Measurements from ENCODE around the gene RHOT2. TPM values are rescaled to one million over a fixed set of nuclear protein-coding genes. Genes with fewer than 3 reads are reported as not detected.

Gene RHOT2
- 190 to 207 TPM (median 194 TPM) in 3 replicates for total RNA-seq

DNA sequence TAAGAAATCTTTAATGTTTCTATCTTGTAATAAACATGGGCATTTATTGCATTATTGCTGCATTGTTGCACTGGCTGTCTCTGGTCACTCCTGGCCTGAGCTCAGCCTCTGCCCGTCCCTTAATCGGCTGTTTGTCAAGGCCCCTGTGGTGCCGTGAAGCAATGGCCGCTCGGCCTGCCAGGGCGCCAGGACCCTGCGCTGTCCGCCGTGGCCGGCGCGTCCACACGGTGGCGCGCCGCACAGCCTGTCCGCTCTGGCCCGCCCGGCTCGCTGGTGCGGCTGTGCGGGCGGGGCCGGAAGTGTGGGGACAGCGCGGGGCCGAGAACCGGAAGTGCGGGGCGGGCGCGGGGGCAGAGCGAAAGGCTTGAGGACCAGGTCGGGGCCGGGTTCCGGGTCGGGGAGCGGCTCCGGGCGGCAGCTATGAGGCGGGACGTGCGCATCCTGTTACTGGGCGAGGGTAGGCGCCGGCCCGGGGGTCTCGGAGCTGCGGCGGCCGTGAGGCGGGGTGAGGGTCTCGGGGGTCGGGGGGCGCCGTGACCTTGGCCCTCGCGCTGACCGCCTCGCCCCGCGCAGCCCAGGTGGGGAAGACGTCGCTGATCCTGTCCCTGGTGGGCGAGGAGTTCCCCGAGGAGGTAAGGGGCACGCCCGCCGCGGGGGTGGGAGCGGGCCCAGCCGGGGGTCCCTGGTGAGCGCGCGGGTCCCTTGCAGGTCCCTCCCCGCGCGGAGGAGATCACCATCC is at the start of gene RHOT2:
TSS of gene RHOT2 (plus strand) at position 353 of the 739 bp plus-strand sequence. CDS start at position 421, 68 bp downstream.
- Mint-ChIP-seq H3K27me3 (ENCODE audit: low read depth) (no peaks in the 10 kb centered on the region), H3K4me1 (peaks cover 5% of the 10 kb centered on the region), H3K27ac (peak within 1 kb of the TSS; percentile 61), H3K36me3 (peaks cover 2% of the 10 kb centered on the region), H3K9me3 (no peaks in the 10 kb centered on the region), H3K4me3 (peak within 1 kb of the TSS; percentile 74)
- DNase-seq (ENCODE audit: low spot score in 2 of 2, unreplicated experiment in 2 of 2): peak; percentile 91 to 92
- TF ChIP-seq, protein P1, sequence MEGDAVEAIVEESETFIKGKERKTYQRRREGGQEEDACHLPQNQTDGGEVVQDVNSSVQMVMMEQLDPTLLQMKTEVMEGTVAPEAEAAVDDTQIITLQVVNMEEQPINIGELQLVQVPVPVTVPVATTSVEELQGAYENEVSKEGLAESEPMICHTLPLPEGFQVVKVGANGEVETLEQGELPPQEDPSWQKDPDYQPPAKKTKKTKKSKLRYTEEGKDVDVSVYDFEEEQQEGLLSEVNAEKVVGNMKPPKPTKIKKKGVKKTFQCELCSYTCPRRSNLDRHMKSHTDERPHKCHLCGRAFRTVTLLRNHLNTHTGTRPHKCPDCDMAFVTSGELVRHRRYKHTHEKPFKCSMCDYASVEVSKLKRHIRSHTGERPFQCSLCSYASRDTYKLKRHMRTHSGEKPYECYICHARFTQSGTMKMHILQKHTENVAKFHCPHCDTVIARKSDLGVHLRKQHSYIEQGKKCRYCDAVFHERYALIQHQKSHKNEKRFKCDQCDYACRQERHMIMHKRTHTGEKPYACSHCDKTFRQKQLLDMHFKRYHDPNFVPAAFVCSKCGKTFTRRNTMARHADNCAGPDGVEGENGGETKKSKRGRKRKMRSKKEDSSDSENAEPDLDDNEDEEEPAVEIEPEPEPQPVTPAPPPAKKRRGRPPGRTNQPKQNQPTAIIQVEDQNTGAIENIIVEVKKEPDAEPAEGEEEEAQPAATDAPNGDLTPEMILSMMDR (IDR thresholded peaks at IDR 0.05; ENCODE audit: unreplicated experiment): peak; percentile 58

DNA sequence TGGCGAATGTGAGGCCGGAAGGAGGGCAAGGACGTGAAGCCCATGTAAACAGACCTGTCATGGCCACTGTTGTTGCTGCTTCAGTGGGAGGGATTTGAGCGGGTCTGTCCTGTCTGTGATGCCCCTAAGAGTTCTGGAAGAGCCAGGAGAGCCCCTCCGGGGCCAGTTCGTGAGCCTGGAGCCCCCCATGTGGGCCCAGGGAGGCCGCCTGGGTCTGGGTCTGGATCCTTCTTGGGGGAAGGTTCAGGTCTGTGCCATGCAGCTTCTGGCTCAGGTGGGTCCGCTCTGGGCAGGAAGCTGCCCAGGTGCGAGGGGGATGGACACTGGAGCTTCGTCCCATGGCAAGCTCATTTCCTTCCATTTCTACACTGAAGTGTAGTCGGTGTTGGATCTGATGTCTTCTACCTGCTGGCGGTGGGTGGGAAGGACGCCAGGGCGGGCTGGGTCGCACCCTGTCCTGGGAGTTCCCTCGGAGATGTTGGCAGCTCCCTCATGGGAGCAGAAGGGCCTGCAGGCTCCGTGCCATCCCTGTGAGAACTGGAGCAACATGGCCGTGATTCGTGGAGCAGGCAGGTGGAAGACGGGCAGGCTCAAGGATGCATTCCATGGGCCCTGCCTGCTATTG is 48.3 kb upstream of the RHOT2 start:
- peaks cover 10% of the 10 kb centered on the region for H3K4me1 Mint-ChIP-seq
- no peaks in the 10 kb centered on the region for H3K27me3 Mint-ChIP-seq (ENCODE audit: low read depth)
- no peaks in the 10 kb centered on the region for H3K9me3 Mint-ChIP-seq
- DNase-seq (ENCODE audit: low spot score in 2 of 2, unreplicated experiment in 2 of 2): no peak
- H3K4me3 Mint-ChIP-seq: no peak overlapping the region
- TF ChIP-seq, protein P1 (IDR thresholded peaks at IDR 0.05; ENCODE audit: unreplicated experiment): no peak
- peaks cover 5% of the 10 kb centered on the region for H3K36me3 Mint-ChIP-seq
- no peak overlapping the region for H3K27ac Mint-ChIP-seq

DNA sequence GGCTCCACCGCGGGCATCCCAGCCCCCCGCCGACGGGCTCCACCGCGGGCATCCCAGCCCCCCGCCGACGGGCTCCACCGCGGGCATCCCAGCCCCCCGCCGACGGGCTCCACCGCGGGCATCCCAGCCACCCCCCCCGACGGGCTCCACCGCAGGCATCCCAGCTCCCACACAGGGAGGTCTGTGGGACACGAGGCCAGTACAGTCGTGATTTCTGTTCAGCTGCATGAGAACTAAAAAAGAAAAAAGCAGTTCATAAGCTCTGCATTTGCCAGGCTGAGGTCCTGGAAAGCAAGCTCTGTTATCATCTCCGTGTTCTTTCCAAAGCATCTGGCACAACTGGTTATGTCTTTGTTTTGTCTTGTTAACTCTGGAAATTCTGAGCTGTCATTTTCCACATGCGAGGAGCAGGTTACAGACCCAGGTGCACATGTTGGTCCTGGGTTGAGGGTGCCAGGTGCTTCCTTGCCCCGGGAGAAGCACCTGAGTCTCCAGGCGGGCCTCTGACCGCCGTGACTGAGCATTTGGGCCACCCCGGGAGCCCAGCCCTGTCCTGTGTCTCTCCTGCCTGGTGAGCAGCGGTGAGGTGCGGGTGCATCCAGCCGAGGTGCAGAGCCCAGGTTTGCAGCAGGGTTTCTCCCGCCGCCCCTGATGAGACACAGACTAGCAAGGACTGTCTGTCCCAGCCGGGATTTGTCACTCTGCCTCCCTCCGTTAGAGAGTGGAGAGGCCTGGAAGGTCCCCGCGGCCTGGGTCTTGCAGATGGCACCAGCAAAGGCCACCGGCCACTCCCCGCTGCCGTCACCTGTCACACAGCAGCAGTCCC is 47.0 kb upstream of the RHOT2 start:
- H3K27ac Mint-ChIP-seq: no peak overlapping the region
- DNase-seq (ENCODE audit: low spot score in 2 of 2, unreplicated experiment in 2 of 2): no peak
- H3K36me3 Mint-ChIP-seq: no peaks in the 10 kb centered on the region
- H3K4me1 Mint-ChIP-seq: peaks cover 10% of the 10 kb centered on the region
- H3K9me3 Mint-ChIP-seq: no peaks in the 10 kb centered on the region
- TF ChIP-seq, protein P1 (IDR thresholded peaks at IDR 0.05; ENCODE audit: unreplicated experiment): no peak
- no peaks in the 10 kb centered on the region for H3K27me3 Mint-ChIP-seq (ENCODE audit: low read depth)
- no peak overlapping the region for H3K4me3 Mint-ChIP-seq

DNA sequence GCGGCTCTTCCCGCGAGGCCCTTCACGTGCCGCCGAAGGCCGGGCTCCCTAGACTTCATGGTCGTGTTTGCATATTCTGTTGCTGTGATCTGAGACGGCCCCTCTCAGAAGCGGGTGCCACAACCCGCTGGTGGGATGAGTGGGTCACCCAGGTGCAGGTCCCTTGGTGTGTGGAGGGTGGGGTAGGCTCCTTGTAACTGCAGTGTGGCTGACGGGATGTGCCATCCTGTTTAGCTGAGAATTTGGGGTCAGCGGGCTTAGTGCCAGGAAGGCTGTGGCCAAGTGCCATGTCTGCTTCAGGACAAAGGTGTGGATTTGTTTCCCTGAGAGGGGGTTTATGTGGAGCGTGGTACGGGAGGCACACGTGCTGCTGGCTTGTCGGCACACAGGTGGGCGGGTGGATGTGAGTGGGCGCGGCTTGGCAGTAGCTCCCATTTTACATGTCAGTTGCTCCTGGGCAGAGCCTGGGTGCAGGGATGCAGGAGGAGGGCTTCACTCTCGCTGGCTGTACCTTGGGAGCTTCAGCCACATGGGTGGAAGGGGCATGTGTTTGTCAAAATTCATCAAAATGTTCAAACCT is 46.3 kb upstream of the RHOT2 start:
- TF ChIP-seq, protein P1 (IDR thresholded peaks at IDR 0.05; ENCODE audit: unreplicated experiment): no peak

DNA sequence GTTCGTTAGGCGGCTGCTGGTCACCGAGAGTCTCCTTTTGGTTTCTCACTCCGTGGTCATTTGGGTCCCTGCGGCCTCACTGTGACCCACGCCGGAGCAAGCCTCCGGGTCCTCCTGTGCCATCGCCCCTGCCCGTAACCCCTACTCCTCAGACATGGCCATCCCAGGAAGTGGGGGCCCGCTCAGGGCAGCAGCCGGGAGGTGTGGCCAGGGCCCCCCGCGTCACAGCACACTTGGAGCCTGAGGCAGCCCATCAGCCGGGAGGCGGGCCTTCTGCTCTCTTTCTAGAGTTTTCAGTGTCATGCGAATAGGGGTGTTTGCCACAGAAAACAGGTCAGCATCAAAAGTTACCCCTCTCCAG is 45.0 kb upstream of the RHOT2 start:
- TF ChIP-seq, protein P1 (IDR thresholded peaks at IDR 0.05; ENCODE audit: unreplicated experiment): no peak
- Mint-ChIP-seq H3K27me3 (ENCODE audit: low read depth) (no peaks in the 10 kb centered on the region), H3K27ac (no peak overlapping the region)

More for the DNA sequence above, 46.3 kb upstream of the RHOT2 start:
- peaks cover 10% of the 10 kb centered on the region for H3K4me1 Mint-ChIP-seq
- H3K4me3 Mint-ChIP-seq: no peak overlapping the region
- no peaks in the 10 kb centered on the region for H3K9me3 Mint-ChIP-seq
- H3K27me3 Mint-ChIP-seq (ENCODE audit: low read depth): no peaks in the 10 kb centered on the region
- H3K36me3 Mint-ChIP-seq: no peaks in the 10 kb centered on the region
- peak overlapping the region; percentile 67 for H3K27ac Mint-ChIP-seq
- DNase-seq (ENCODE audit: low spot score in 2 of 2, unreplicated experiment in 2 of 2): no peak

More for the DNA sequence above, 45.0 kb upstream of the RHOT2 start:
- no peaks in the 10 kb centered on the region for H3K9me3 Mint-ChIP-seq
- peaks cover 10% of the 10 kb centered on the region for H3K4me1 Mint-ChIP-seq
- no peak for DNase-seq (ENCODE audit: low spot score in 2 of 2, unreplicated experiment in 2 of 2)
- no peaks in the 10 kb centered on the region for H3K36me3 Mint-ChIP-seq
- H3K4me3 Mint-ChIP-seq: no peak overlapping the region
